Smooth muscle cell of the brain vasculature (primary cell): Measurements from ENCODE around the gene ADAMTS7.
"Not testable (repeated sequence)": the region's sequence is repeated elsewhere in the genome, so short reads cannot be mapped to it uniquely, and the experiment has no call there.

Experiments
- DNase-seq: peaks from one replicate; pipeline ENCODE4 v3.0.0-alpha.2; 2012; ENCODE audit warnings: low read depth, low spot score

Gene ADAMTS7

DNA sequence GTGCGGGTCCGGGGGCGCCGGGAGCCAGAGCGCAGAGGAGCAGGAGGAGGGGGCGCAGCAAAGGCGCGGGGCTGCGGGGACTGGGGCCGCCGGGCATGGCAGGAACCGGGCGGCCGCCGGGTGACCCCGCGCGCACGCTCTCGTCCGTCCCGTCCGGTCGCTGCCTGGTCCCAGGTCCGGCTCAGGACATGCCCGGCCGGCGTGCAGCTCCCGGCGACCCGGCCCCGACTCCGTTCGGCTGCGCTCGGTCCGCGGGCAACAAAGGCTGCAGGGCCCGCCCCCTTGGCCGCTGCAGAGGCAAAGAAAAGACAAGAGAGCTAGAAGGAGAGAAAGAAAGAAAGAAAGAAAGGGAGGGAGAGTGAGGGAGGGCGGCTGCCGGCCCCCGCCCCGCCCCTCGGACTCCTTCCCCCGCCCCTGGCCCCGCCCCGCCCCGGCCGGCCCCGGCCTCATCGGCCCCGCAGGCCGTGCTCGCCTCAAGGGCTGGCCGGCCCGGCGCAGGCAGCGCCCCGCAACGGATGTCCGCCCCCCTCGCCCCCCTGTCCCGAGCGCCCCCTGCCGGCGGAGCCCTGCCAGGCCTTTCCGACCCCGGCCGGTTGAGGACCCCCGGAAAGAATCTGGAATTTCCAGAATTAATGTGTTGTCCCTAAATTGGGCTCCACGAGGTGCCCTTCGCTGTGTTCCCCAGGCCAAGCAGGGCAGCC lies at the start of gene ADAMTS7:
Gene ADAMTS7, minus strand, starts transcription at position 341 of the 701 bp plus-strand sequence. Its CDS starts 244 bp downstream, at position 97.
- no peak for DNase-seq

DNA sequence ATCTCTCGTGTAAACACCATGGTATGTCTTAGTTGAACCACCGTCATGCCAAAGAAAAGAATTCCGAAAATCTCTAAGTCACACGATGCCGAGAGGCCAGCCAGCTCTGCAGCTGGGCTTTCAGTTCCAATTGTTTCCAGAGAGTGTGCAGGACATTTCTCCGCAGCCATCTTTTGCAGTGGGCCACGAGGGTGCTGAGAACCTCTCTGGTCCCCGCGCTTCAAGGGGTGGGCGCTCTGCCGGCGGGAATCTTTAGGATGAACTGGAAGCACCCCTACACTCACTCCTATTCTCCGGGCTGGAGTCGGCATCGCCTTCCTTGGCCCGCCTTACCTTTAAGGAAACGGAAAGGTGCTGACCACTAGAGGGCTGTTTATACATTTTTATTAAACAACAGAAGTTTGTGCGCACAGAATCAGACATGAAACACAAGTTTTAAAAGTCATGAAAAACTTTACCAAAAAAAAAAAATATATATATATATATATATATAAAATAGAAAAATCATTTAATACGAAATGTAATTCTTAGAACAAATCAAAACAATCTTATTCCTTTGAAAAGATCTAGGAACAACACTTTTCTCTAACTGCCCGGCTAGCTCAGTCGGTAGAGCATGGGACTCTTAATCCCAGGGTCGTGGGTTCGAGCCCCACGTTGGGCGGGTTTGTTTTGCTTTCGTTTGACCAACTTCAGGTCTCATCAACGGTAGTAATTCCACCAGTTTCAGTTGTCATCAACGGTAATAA lies 48.9 kb upstream of the ADAMTS7 start:
- DNase-seq: peak; percentile 57

DNA sequence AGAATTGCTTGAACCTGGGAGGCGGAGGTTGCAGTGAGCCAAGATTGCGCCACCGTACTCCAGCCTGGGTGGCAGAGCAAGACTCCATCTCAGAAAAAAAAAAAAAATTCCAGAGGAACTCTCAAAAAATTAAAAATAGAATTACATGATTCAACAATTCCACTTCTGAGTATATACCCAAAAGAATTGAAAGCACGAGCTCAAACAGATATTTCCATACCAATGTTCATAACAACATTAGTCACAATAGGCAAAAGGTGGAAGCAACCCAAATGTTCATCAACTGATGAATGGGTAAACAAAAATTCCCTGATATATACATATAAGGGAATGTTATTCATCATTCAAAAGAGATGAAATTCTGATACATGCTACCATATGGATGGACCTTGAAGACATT lies 44.5 kb upstream of the ADAMTS7 start:
- DNase-seq: no peak

GRCh38 chr15:78854833-78855372 lies 43.6 kb upstream of the ADAMTS7 start:
- DNase-seq: no peak

DNA sequence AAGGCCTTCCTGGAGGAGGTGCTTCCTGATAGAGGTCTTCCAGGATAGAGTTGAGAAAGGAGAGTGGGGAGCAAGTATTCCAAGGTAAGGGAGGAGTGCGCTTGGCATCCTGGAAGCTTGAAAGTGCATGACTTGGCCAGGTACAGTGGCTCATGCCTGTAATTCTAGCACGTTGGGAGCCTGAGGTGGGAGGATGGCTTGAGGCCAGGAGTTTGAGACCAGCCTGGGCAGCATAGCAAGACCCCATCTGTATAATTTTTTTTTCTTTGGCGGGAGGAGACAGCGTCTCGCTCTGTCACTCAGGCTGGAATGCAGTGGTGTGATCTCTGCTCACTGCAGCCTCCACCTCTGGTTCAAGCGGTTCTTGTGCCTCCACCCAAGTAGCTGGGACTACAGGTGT lies 42.2 kb upstream of the ADAMTS7 start:
- no peak for DNase-seq

DNA sequence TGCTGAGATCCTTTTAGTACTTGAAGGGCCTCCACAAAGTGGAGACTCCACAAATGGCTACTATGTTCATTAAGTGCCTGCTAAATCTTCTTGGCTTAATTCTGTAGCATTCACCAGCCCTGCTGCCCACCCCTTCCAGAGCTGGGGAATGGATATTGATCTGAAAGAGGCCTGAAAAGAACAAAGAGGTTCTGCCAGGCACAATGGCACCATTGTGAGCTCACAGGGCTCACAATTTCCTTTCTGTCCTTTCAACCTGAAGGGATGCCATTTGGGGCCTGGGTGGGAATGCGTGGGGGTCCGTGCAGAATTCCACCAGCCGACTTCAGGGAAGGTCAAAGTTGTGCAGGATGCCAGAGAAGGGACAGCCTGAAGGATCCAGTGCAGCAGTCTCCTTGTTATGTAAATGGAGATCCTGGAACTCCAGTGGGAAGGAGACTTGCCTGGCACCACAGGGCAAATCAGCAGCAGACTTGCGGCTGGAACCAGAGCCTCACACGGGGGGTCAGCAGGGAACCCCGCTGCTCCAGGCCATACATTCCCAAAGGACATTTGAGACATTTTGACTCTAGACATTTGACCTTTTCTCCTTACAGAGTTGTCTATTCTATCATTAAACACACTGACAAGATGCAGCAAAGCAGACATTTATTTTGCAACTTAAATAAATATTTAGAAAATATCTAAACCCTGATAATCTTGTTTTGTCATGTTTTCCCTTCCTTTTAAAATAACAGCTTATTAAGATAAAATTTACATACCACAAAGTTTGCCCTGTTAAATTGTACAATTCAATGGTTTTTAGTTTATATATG lies 39.9 kb upstream of the ADAMTS7 start:
- DNase-seq: no peak

DNA sequence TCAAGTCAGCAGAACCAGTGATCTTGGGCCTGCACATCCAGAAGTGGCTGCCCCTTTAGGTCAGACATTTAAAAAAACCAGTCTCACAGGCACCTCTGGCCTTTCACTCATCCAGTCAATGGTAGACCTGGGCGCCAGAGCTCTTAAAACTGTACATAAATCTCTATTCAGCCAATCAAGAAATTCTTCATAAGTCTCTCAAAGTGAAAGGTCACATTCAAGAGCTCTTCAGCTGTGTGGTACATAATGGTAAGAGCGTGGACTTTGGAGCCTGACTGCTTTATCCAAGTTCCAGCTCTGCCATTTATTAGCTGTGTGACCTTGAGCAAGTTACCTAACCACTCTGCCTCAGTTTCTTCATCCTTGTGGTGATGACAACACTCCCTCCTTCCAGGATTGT lies 39.1 kb upstream of the ADAMTS7 start:
- no peak for DNase-seq

DNA sequence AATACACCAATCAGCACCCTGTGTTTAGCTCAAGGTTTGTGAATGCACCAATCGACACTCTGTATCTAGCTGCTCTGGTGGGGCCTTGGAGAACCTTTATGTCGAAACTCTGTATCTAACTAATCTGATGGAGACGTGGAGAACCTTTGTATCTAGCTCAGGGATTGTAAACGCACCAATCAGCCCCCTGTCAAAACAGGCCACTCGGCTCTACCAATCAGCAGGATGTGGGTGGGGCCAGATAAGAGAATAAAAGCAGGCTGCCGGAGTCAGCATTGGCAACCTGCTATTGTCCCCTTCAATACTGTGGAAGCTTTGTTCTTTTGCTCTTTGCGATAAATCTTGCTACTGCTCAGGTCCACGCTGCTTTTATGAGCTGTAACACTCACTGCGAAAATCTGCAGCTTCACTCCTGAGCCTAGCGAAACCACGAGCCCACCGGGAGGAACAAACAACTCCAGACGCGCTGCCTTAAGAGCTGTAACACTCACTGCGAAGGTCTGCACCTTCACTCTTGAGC lies 36.2 kb upstream of the ADAMTS7 start:
- not testable (repeated sequence) for DNase-seq

DNA sequence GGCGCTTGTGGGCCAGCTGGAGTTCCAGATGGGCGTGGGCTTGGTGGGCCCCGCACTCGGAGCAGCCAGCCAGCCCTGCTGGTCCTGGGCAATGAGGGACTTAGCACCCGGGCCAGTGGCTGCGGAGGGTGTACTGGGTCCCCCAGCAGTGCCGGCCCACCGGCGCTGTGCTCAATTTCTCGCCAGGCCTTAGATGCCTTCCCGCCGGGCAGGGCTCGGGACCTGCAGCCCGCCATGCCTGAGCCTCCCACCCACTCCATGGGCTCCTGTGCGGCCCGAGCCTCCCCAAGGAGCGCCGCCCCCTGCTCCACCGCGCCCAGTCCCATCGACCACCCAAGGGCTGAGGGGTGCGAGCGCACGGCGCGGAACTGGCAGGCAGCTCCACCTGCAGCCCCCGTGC lies 35.6 kb upstream of the ADAMTS7 start:
- DNase-seq: not testable (repeated sequence)

DNA sequence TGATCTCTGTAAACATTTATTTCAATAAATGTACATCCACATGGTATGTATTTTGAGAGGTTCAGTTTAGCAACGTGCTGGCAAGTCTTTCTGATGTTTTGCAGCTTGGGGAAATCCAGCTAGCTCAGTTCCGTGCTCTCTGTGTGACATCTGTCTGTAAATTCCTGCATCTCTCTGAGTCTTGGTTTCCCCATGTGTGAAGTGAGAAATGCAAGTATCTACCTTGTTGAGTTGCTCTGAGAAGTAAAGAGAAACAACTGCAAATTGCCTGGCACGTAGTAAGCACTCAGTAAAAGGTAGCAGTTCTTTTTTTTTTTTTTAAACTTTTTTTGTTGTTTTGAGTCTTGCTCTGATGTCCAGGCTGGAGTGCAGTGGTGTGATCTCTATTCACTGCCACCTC lies 31.3 kb upstream of the ADAMTS7 start:
- no peak for DNase-seq

- DNase-seq: no peak
Observed at GRCh38 chr15:78841891-78842290, 30.6 kb upstream of the ADAMTS7 start.

GRCh38 chr15:78841376-78841706 lies 30.1 kb upstream of the ADAMTS7 start:
- DNase-seq: no peak

DNA sequence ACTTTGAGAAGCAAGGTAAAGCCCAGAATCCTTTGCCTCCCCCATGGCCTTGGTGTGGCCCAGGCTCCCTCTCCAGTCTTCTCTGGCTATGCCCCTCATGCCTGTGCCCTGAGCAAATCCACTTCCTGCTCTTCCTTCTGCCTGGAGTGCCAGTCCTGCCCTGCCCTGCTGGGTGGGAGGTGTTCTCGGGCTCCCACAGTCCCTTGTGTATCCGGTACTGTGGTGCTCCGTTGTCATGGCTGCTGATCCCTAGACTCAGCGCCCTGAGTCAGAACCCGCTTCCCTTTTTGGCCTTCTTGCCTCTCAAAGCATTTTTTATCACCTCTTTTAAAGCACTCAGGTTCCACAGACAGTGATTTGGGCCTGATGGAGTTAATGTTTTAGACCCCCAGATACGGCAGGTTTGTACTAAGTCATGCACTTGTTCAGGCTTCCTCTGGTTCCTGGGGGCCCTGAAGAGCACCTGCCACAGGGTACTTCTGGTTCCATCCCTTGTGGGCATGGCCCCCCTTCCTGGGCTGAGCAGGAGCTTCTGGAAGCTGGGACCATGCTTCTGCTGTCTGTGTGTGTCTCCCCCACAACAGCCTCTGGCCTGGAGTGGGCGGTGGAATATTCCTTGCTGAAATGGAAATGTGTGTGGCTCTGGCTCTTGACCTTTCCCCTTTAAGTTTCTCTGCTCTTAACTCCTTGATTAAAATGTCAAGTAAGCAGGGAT lies 29.6 kb upstream of the ADAMTS7 start:
- DNase-seq: no peak

DNA sequence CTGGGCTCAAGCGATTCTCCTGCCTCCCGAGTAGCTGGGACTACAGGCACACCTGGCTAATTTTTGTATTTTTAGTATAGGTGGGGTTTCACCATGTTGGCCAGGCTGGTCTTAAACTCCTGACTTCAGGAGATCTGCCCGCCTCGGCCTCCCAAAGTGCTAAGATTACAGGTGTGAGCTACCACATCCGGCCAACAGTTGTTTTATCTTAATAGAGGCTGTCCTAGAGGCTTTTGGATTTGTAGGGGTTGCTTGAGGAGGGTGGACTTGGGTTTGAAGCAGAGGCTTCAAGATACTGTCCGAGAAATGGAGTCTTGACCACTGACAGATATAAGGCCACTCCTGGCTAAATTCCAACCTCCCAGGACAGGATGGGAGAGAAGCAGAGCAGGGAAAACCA lies 27.9 kb upstream of the ADAMTS7 start:
- DNase-seq: not testable (repeated sequence)

DNA sequence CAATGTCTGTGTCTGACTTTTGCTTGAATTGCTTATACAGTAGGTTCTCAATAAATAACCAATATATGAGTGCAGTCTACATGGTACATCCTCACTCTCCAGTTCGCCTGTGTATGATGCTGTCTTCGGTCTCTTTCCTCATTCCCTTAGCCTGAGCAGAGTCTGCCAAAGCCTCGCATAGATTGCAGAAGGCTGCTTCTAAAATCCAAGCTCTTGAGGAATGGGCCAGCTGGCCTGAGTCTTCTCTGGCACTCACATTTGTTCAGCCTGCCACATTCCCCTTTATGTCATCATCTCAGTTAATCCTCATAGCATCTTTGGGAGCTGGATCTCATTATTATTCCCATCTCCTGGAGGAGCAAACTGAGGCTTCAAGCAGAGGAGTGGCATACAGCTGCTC lies 27.2 kb upstream of the ADAMTS7 start:
- DNase-seq: no peak

- DNase-seq: no peak
Observed at GRCh38 chr15:78837543-78837942, 26.3 kb upstream of the ADAMTS7 start.

DNA sequence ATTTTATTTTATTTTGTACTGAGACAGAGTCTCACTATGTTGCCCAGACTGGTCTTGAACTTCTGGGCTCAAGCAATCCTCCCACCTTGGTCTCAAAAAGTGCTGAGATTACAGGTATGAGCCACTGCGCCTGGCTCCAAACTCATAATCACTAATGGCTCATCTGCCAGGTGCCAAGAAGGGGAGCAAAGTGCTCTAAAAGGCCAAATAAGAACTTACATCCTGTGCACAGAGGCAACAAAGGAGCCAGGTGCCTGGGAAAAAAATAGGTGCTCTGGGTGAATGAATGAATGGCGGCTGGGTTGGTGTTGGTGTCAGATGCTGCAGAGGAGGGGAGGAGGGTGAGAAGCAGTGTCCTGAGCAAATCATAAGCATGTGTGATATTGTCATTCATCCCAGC lies 25.9 kb upstream of the ADAMTS7 start:
- no peak for DNase-seq

GRCh38 chr15:78836333-78836732 lies 25.1 kb upstream of the ADAMTS7 start:
- no peak for DNase-seq

DNA sequence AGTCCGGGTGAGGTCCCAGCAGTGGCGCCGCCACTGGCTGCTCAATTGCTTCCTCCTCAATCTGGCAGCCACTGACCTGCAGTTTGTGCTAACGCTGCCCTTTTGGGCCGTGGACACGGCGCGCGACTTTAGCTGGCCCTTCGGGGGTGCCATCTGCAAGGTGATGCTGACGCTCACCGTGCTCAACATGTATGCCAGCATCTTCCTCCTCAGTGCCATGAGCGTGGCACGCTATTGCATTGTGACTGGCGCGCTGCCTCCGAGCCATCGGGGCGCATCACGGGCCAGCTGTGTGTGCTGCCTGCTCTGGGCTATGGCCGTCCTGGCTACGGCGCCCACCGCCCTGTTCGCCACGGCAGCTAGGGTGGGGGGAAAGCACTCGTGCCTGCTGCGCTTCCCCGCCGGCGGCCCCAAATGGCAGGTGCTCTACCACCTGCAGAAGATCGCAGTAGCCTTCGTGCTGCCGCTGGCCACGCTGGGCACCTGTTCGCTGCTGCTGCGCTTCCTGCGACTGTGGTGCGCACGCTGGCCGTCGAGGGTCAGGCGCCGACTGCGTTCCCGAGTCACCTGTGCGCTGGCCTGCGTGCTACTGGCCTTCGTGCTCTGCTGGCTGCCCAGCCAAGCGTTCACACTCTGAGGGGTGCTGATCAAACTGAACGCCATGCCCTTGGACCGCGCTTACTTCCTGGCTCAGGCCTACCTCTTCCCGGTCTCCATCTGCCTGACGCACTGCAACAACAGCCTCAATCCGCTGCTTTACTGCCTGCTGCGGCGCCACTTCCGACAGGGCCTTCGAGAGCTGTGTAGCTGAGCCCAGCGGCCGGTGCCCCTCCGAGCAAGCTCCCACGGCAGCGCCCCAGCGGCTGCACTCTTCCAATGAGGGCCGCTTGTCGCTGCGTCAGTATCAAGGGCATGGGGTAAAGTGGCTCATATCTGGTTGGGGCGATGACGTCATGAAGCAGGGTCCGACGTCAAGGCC lies 20.3 kb upstream of the ADAMTS7 start:
- DNase-seq: no peak
